COLO668 (cell line): ENCODE data around the gene FAM222A.

Experiments used
- DNase-seq: peaks from one replicate; lab custom pipeline; 2025; ENCODE audit not compliant: unreplicated experiment; lab: John Stamatoyannopoulos, UW

Gene FAM222A

GRCh38 chr12:109758426-109759420, 45.1 kb downstream of the FAM222A start:
- no peak for DNase-seq

DNA sequence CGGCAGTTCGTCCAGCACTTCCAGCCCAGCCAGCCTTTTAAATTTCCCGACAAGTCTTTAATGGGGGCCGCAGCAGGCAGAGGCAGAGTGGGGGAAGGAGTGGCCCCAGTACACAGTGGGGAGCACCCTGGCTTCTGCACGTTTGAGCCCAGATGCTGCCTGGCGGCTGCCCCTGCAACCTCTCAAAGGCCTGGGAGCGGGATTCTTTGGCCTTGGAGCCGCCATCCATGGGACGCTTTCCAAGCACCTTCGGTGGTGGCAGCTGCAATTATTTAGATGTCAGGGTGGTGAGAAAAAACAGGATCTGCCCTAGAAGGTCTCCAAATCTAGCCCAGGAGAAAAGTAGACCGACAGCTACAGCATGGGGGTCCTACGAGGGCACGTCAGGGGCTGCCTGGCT, 46.0 kb downstream of the FAM222A start:
- no peak for DNase-seq

GRCh38 chr12:109760031-109760929, 46.7 kb downstream of the FAM222A start:
- DNase-seq, result peak; percentile 49

GRCh38 chr12:109760930-109761921, 47.6 kb downstream of the FAM222A start:
- DNase-seq, result no peak

DNA sequence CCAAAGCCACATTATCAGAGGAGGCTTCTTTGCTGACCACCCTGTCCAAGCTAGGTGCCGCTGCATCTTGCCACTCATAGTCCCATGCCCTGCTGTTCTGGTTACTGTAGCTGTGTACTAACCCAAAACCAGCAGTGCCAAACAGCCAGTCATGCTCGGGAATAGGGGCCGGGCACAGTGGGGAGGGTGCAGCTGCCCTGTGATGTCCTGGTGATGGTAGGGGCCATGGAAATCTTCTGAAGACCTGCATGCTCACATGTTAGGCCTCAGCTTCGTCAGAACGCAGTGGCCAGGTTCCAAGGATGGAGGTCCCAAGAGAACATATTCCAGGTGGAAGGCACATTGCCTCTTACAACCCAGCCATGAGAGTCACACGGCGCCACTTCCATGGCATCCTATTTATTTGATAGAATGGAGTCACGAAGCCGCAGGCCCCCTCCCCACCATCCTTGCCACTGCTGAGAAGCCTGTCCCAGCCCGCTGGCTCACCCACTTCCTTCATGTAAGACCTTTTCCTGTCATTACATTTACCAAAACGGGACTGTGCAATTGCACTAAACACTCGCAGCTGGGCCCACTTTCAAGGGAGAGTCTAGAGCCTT, 48.5 kb downstream of the FAM222A start:
- DNase-seq, result no peak

- DNase-seq, result no peak
Measured at GRCh38 chr12:109762673-109763191, 49.1 kb downstream of the FAM222A start.

DNA sequence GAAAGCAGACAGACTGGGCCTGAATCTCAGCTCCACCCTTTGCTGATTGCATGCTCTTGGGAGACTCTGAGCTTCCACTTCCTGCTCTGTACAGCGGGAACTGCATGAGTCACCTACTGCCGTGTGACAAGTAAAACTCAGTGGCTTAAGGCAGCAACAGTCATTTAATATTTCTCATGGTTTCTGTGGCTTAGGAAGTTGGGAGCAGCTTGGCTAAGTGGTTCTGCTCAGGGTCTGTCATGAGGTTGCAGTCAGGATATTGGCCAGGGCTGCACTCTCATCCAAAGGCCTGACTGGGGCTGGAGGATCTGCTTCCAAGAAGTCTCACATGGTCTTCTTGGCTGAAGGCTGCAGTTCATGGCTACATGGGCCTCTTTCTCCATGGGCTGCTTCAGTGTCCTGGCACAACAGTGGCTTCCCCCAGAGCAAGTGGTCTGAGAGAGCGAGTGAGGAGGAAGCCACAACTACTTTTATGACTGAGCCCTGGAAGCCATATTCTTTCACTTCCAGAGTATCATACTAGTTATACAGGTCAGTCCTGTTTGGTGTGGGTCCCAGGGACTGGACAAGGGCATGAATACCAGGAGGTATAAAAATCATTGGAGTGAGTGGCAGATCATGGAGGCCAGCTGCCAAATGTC, 49.7 kb downstream of the FAM222A start:
- no peak for DNase-seq

- DNase-seq, result no peak
Measured at GRCh38 chr12:109764123-109764522, 50.5 kb downstream of the FAM222A start.

GRCh38 chr12:109764776-109765445, 51.3 kb downstream of the FAM222A start:
- no peak for DNase-seq

DNA sequence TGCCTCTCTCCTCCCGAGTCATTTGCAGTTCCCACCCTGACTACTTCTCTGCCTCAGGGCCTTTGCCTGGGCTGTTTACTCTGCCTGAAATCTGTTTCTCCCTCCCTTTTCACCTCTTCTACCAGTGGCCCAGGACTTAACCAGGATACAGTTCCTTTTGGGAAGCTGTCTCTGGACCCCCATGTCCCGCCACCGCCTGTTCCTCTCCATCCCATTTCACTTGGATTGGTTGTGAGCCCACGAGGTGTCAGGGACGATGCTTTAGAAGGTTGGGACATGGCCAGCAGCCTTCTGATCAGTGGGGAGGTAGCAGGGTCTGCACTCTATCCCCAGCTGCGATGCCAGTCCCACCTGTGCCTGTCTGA, 51.8 kb downstream of the FAM222A start:
- no peak for DNase-seq

DNA sequence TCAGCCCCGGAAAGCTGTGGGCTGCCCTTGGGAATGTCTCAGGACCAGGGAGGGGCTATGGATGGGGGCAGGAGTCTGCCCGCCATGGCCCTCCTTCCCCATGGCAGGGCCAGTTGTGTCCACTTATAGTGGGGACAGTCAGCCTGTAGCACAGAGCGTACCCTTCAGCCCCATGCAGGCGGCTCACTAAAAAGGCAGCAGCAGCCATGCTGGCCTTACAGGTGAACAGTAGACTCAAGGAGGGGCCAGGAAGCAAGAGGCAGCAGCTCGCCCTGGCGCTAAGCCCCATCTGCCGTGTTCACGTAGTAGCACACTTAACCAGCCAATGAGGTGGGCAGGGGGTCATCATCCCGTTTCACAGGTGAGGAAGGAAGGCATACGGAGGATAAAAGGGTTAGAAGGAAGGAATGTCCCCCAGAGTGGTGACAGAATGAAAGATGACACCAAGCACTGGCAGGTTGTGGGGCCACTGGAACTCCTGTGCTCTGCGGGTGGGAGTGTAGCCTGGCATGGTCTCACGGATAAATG, 52.7 kb downstream of the FAM222A start:
- no peak for DNase-seq

DNA sequence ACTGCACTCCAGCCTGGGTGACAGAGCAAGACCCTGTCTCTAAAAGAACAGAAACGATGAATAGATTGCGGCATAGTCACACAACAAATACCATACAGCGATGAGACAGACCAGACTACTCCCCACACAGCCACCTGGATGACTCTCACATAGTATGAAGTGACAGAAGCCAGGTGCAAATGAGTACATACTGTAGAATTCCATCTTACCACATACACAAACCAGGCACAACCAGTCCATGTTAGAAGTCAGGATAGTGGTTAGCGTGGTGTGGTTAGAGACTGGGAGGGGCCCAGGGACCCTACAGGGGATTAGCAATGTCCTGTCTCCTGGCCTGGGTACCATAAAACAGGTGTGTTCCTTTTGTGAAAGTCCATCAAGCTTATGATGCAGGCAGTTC, 53.8 kb downstream of the FAM222A start:
- no peak for DNase-seq

DNA sequence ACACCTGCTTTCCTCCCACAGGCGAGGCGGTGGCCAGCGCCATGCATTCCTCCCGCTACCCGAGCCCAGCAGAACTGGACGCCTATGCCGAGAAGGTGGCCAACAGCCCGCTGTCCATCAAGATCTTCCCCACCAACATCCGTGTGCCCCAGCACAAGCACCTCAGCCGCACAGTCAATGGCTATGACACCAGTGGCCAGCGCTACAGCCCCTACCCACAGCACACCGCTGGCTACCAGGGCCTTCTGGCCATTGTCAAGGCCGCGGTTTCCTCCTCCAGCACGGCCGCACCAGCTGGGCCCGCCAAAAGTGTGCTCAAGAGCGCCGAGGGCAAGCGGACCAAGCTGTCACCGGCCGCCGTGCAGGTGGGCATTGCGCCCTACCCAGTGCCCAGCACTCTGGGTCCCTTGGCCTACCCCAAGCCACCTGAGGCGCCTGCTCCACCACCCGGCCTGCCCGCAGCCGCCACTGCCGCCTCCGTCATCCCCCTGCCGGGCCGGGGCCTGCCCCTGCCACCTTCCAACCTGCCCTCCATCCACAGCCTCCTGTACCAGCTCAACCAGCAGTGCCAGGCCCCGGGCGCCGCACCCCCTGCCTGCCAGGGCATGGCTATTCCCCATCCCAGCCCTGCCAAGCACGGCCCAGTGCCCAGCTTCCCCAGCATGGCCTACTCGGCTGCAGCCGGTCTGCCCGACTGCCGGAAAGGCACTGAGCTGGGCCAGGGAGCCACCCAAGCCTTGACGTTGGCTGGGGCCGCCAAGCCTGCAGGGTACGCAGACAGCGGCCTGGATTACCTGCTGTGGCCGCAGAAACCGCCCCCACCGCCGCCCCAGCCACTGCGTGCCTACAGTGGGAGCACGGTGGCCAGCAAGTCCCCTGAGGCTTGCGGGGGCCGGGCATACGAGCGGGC, 54.6 kb downstream of the FAM222A start:
- DNase-seq, result no peak

- DNase-seq, result no peak
Measured at GRCh38 chr12:109768901-109769670, 55.5 kb downstream of the FAM222A start.

DNA sequence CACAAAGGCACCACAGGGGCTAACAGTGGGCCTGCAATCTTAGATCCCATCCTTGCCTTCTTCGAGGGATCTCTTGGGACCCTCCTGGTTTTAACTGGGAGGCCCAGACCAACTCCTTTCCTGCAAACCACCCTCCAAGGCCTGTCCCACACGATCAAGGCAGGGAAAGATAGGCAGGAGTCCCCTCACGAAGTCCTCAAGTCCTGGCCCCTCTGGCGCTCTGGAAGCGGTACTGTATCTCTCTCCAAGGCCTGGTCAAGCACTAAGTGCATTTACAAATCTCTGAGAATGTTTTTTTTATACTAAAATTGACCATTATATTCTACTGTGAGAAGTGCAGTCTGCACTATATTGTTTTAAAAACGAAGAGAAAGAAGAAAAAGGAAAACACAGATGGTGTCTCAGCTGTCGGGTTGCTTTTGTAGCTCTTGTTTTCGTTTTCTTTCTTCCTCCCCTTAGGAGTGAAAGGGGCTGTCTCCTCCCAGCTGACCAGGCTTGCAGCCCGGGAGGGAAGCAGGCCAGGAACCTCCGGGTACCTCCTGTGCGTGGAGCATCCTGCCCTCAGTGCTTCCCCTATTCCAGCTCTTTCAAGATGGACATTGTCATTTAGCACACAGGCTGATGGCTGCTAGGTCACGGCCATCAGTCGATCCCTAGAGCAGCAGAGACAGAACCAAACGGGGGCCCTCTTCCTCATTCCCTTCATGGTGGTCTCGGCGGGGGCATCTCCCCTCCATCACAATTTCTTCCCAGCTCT, 56.7 kb downstream of the FAM222A start:
- DNase-seq, result no peak
